Activated T-cell treated with anti-CD3 and anti-CD28 coated beads for 1 hour (primary cell): ENCODE data around the gene KCNA1.
"Not testable (repeated sequence)": the region's sequence is repeated elsewhere in the genome, so short reads cannot be mapped to it uniquely, and the experiment has no call there.

Source experiments
- DNase-seq: peaks from one replicate; pipeline ENCODE4 v3.0.0-alpha.2; 2020; ENCODE audit warnings: low read depth

Gene KCNA1

DNA sequence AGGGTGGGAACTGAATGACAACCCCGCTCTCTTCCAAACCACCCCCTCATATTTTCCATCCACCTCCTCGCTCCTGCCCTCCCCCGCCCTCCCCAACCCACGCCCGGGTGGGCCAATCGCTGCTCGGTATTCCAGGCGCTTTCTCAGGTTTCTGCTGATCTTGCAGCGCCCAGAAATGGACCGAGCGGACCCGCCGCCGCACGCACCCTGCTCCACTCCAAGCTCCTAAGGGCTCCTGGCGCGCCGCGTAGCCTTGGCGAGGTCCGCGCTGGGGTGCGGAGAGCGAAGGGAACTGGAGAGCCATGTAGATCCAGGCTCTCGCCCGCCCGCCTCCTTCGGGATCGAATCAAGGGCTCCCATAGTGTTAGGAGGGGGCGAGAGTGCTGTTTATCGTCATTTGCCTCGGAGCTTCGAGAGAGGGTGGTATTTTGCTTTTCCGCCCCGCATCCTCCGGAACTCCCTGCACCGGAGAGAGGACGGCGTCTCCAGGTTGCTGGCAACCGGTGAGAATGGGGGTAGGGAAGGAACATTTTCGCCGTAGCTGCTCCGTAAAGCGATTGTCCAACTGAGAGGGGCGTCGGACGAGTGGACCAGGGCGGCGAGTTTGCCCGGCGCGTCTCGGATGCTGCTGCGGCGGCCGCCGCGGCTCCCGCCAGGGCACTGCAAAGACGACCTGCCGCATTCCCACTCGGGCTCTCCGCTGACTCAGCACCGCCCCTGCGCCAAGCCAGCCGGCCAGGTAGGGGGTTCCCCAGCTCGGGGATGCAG, at the start of gene KCNA1:
TSS of gene KCNA1 (plus strand) at position 172 of the 768 bp plus-strand sequence. CDS start 1,474 bp downstream, outside the sequence.
- DNase-seq: no peak

GRCh38 chr12:4860741-4861140, 49.0 kb upstream of the KCNA1 start:
- no peak for DNase-seq

- DNase-seq: no peak
Observed at GRCh38 chr12:4862809-4863208, 46.9 kb upstream of the KCNA1 start.

GRCh38 chr12:4864575-4864974, 45.1 kb upstream of the KCNA1 start:
- DNase-seq: no peak

DNA sequence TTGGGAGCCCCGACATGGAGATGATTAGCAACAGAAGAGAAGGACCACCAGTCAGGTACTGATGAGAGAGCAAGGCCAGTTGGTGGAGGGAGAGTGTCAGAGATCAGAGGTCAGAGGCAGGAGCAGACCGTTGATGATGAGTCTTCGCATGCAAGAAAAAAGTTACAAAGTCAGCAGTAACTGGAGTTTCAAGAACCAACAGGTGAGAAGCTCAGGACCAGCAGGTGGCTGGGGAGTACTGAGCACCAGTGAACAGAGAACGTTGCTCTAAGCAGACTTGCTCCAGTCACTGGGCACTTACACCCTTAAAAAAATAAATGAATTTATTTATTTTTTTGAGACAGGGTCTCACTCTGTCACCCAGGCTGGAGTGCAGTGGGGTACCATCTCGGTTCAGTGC, 44.5 kb upstream of the KCNA1 start:
- DNase-seq: no peak

DNA sequence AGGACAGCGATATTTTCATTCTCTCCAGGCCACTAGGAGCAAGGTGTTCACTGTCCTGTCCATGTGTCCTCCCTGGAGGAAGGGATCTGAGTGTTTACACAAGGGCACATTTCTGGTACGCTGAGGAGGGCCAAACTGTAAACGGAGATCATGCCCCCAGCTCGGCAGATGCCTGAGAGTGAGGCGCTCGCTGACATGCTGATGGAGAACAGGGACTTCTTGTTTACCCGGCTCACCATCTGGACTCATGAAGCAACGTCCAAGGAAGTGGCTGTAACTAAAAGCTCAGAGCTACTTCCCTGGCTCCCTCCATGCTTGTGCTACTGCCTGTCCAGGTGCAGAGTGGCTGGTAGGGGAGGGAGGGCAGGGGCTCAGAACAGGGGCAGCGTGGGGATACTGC, 43.4 kb upstream of the KCNA1 start:
- DNase-seq: no peak

DNA sequence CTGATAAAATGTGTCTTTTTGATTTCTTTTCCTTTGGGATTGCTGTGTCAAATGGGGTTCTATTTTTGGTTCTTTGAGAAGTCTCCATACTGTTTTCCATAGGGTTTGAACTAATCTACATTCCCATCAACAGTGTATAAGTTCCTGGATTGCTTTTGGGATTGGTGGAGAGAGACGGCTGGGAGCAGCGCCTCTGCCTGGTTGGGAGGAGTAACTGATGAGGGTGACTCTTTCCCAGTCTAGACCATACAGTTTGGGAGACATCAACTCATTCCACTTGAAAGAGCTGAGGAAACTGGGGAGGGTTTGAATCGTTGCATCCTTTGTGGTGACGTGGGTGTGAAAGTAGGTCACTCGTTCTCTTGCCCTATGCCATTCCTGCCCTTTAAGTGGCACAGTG, 42.3 kb upstream of the KCNA1 start:
- no peak for DNase-seq

GRCh38 chr12:4870423-4870822, 39.3 kb upstream of the KCNA1 start:
- no peak for DNase-seq

DNA sequence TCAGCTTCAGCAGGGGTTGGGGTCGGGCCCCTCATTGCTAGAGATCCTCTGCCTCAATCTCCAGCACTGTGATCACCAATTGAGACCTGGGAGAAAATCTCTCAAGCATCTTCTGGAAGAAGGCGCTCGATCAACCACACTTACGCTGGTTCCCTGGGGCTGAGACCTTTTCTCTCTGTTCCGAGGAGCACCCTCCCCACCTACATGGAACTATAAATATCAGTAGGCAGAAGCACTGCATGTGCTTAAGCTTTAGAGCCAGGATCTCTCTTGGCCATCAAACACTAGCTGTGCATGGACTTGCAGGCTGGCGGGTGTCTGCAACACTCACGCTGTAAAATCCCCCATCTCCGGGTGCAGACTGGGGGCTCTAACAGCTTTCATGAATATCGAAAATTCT, 38.2 kb upstream of the KCNA1 start:
- DNase-seq: no peak

- DNase-seq: no peak
Observed at GRCh38 chr12:4873947-4874346, 35.8 kb upstream of the KCNA1 start.

- no peak for DNase-seq
Observed at GRCh38 chr12:4874671-4875070, 35.0 kb upstream of the KCNA1 start.

DNA sequence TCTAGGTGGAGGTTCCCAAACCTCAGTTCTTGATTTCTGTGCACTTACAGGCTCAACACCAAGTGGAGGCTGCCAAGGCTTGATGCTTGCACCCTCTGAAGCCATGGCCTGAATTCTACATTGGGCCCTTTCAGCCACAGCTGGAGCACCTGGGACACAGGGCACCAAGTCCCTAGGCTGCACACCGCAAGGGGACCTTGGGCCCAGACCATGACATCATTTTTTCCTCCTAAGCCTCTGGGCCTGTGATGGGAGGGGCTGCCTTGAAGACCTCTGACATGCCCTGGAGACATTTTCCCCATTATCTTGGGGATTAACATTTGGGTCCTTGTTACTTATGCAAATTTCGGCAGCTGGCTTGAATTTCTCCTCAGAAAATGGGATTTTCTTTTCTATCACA, 30.2 kb upstream of the KCNA1 start:
- DNase-seq: not testable (repeated sequence)

GRCh38 chr12:4881266-4882064, 28.2 kb upstream of the KCNA1 start:
- no peak for DNase-seq

DNA sequence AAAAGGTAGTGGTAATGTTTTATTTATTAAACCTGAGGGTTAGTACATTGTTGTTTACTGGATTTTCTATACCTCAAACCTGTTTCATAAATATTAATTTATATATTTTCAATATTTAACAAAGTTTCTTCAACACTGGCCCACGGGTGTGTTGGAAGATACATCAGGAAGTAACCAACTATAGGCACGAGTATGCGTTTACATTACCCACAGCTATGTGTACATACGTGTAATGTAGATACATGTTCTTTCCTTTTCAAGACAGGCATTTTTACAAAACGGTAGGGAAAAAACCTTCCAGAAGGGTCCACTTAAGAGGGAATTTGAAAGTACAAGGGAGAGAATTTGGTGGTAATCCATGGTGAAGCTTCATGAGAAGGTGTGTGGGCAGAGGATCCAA, 17.8 kb upstream of the KCNA1 start:
- no peak for DNase-seq

- no peak for DNase-seq
Observed at GRCh38 chr12:4892418-4892817, 17.3 kb upstream of the KCNA1 start.

DNA sequence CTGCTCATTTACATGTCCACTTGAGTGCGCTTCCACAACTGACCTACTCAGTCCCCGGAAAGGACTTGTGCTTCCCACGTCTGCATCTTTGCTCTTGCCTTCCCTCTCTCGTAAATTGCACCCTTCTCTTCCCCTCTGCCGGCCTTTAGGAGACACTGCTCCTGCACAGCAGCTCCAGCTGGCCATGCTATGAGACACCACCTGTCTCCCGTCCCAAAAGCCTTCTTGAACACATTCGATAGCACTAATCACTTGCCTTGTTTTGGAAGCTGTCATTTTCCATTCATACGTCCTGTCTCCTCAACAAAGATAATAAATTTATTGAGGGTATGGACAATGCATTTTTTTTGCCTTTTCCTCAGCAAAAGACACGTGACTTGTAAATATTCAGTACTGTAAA, 15.7 kb upstream of the KCNA1 start:
- DNase-seq: no peak

DNA sequence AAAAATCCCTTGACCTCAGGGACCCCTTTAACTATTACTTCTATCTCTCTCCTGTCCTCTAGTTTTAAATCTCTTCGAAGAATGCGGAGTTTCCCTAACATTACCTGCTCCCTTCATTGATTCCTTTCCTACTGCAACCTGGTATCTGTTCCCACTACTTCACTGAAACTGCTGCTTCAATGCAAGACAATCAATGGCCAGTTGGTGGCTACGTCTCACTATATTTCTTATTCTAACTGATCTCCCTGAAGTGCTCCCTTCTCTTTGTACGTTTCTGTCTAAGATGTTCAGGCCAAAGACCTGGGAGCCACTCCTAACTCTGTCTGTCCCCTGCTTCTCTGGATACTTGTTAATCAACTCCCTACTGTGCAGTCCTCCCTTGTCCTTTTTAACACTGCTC, 10.3 kb upstream of the KCNA1 start:
- DNase-seq: no peak

DNA sequence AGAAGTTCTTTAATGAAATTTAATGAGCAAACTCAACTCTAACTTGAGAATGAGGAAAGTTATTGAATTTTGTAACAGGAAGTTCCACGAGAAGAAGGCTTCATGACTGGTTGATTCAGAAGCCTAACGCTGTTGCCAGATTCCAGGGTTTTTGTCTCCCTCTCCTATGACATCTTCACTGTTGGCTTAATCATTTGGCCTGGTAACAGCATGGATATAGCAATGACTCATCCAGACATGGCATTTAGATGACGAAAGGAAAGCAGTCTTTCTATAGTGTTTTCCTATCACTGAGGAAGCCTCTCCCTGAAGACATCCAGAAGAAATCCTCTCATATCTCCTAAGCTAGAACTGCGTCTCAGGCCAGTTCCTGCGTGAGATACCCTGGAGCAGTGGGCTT, 9.4 kb upstream of the KCNA1 start:
- no peak for DNase-seq

GRCh38 chr12:4905316-4905715, 4.4 kb upstream of the KCNA1 start:
- DNase-seq: no peak

GRCh38 chr12:4908684-4909409, 858 bp upstream of the KCNA1 start:
- DNase-seq: no peak

GRCh38 chr12:4909410-4909733, 333 bp upstream of the KCNA1 start:
- no peak for DNase-seq

GRCh38 chr12:4910502-4911315, 1.0 kb downstream of the KCNA1 start:
- DNase-seq: no peak
